Lung (tissue), 12 donors: Measurements from ENCODE around the gene PDE2A. TPM values are rescaled to one million over a fixed set of nuclear protein-coding genes. Genes with fewer than 3 reads are reported as not detected.

ENCODE experiments used
- ATAC-seq: fragments of 200-7000 bp; cut with Tn5 transposase; one replicate; pipeline ENCODE4 v1.9.1; 2020; ENCODE audit warnings: moderate number of reproducible peaks; ENCODE audit not compliant: insufficient read depth, low FRiP score
- DNase-seq, 3 donors: peaks; one replicate each; pipeline ENCODE4 v3.0.0-alpha.2; 2013 to 2017
- H3K27ac ChIP-seq, 2 donors: one replicate each; pipeline ENCODE4 v1.5.1; 2013; ENCODE audit warnings: mild to moderate bottlenecking in 2 of 2, moderate library complexity in 2 of 2, control low read depth in 1 of 2, inconsistent platforms in 1 of 2, low read depth in 1 of 2, low read length in 1 of 2
- H3K27me3 ChIP-seq, 3 donors: one replicate each; pipeline ENCODE4 v1.5.1; 2013; ENCODE audit warnings: low read length in 2 of 3; ENCODE audit not compliant: control insufficient read depth in 3 of 3, insufficient read depth in 3 of 3
- H3K36me3 ChIP-seq, 4 donors: one replicate each; pipeline ENCODE4 v1.5.1; 2013; ENCODE audit warnings: low read length in 4 of 4, mild to moderate bottlenecking in 1 of 4, moderate library complexity in 1 of 4; ENCODE audit not compliant: control insufficient read depth in 4 of 4, insufficient read depth in 4 of 4
- H3K4me1 ChIP-seq, 5 donors: one replicate each; pipeline ENCODE4 v1.5.1; 2013; ENCODE audit warnings: low read length in 5 of 5, mild to moderate bottlenecking in 2 of 5, moderate library complexity in 1 of 5; ENCODE audit not compliant: control insufficient read depth in 5 of 5, insufficient read depth in 5 of 5
- H3K4me3 ChIP-seq: one replicate; pipeline ENCODE4 v1.5.1; 2013; ENCODE audit warnings: mild to moderate bottlenecking, control low read depth, moderate library complexity
- H3K9ac ChIP-seq, 2 donors: one replicate each; pipeline ENCODE4 v1.5.1; 2013; ENCODE audit warnings: low read length in 2 of 2, control low read depth in 1 of 2; ENCODE audit not compliant: insufficient read depth in 1 of 2
- H3K9me3 ChIP-seq, 4 donors: one replicate each; pipeline ENCODE4 v1.5.1; 2013; ENCODE audit warnings: low read length in 3 of 4, mild to moderate bottlenecking in 1 of 4, moderate library complexity in 1 of 4; ENCODE audit not compliant: control insufficient read depth in 4 of 4, insufficient read depth in 3 of 4
- WGBS, 2 donors: extraction: QIAGEN DNeasy Blood & Tissue Kit; methylation state at CpG; one replicate each; pipeline ENCODE4 v1.1.7; 2013; 5-methylcytosine and 5-hydroxymethylcytosine counted together
- polyA plus RNA-seq, 2 donors: library from polyadenylated mRNA; stranded (reverse); fragments of 200-250 nt; gene quantifications; one replicate each; pipeline ENCODE4 v1.2.1, GENCODE V29; 2013
- total RNA-seq, 2 donors: library from RNA; depleted of rRNA in 1 of 2; stranded (reverse); fragments of >200 nt in 1 of 2; gene quantifications; one replicate each; pipeline ENCODE4 v1.2.1, GENCODE V29; 2014 to 2021
- TF ChIP-seq, protein P1 (sequence below): IDR thresholded peaks from 2 replicates; pipeline ENCODE4 v1.5.1; 2012; ENCODE audit warnings: mild to moderate bottlenecking; ENCODE audit errors: control extremely low read depth, extremely low read depth
- donor health status: control.
- donor health status: control.
- donor health status: Bipolar disorder and iron deficiency.
- donor health status: healthy.
- donor health status: DM: yes; HTN: yes; CAD: no.

The PDE2A gene
- total and polyA plus RNA-seq, 4 donors: 7.7 to 20.5 (median 12.7) TPM

DNA sequence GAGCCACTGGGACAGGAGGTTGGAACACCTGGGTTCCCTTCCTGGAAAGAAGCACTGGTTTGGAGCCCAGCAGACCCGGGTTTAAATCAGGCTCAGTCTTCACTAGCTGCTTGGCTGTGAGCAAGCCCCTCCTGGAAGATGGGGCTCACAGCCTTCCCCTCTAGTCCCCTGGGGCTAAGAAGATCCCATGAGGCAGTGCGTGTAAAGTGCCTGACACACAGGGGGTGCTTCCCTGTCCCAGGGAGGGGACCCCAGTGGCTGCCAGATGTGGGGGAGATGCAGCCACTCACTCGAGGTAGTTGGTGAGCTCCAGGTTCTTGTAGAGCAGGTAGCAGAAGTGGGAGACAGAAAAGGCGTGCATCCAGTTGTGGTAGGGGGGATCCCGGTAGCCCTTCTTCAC lies 93.2 kb downstream of the PDE2A start:
- ATAC-seq (no peak), DNase-seq (peak in 1 of 3 donors; percentile 9)
- H3K9me3 ChIP-seq: peaks cover 0 to 2% (median 0%) of the 10 kb centered on the region in 4 donors
- 75 to 84% methylated on average over 5 of the region's 5 CpGs for WGBS, 2 donors
- H3K27ac ChIP-seq: no peak overlapping the region
- TF ChIP-seq, protein P1, sequence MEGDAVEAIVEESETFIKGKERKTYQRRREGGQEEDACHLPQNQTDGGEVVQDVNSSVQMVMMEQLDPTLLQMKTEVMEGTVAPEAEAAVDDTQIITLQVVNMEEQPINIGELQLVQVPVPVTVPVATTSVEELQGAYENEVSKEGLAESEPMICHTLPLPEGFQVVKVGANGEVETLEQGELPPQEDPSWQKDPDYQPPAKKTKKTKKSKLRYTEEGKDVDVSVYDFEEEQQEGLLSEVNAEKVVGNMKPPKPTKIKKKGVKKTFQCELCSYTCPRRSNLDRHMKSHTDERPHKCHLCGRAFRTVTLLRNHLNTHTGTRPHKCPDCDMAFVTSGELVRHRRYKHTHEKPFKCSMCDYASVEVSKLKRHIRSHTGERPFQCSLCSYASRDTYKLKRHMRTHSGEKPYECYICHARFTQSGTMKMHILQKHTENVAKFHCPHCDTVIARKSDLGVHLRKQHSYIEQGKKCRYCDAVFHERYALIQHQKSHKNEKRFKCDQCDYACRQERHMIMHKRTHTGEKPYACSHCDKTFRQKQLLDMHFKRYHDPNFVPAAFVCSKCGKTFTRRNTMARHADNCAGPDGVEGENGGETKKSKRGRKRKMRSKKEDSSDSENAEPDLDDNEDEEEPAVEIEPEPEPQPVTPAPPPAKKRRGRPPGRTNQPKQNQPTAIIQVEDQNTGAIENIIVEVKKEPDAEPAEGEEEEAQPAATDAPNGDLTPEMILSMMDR: no peak
- no peaks in the 10 kb centered on the region for H3K36me3 ChIP-seq
- H3K4me1 ChIP-seq: peaks cover 0 to 3% (median 0%) of the 10 kb centered on the region in 5 donors
- no peak overlapping the region for H3K4me3 ChIP-seq
- H3K9ac ChIP-seq: no peak overlapping the region
- H3K27me3 ChIP-seq: peaks cover 0 to 40% (median 25%) of the 10 kb centered on the region in 3 donors

GRCh38 chr11:72580642-72580950 lies 93.6 kb downstream of the PDE2A start:
- ATAC-seq: no peak
- Histone ChIP-seq H3K9me3 (peaks cover 0 to 2% (median 0%) of the 10 kb centered on the region in 4 donors), H3K4me3 (no peak overlapping the region), H3K4me1 (peaks cover 0 to 3% (median 0%) of the 10 kb centered on the region in 5 donors), H3K27me3 (peaks cover 0 to 40% (median 20%) of the 10 kb centered on the region in 3 donors), H3K9ac (no peak overlapping the region), H3K27ac (no peak overlapping the region), H3K36me3 (no peaks in the 10 kb centered on the region)
- TF ChIP-seq, protein P1: no peak
- 70 to 75% methylated on average over 3 of the region's 3 CpGs for WGBS, 2 donors
- DNase-seq: no peak

DNA sequence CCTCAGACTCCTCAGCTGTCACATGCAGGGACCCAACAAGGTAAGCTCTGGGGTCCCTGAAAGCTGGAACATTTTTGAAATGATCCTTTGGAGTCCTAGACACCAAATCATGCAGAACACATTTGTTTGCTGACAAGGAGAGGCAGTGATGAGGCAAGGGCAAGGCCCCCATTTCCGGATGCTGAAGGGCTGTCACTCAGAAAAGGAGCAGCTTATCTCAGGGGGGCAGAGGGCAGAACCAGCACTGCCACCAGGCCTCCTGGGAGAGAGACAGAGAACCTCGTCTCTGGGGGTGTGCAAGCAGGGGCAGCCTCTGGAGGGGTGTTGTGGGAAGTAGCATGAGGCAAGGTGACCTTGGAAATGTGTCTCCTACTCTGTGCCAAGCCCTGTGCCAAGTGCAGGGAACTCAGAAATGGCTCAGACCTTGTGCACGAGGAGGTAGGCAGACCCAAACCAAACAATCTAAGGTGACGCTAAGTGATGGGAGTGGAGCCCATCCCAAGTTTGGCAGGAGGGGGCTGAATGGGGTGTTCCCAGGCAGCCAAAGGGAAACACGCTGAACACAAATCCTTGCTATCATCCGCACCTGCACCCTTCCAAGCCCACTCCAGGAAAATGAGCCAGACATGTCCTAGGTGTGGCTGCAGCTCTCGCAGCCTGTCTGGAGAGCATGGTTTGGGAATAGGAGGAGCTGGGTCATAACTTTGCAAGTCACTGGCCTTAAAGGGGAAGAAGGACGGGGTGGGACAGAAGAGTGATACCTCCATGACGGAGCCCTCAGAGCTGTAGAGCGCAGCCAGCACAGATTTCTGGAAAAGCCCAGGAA lies 94.2 kb downstream of the PDE2A start:
- 70 to 77% methylated on average over 10 of the region's 10 CpGs for whole genome bisulfite sequencing, 2 donors
- peak in 1 of 3 donors; percentile 4 for DNase-seq
- no peak for ATAC-seq
- peaks cover 0 to 2% (median 0%) of the 10 kb centered on the region in 4 donors for H3K9me3 ChIP-seq
- H3K4me3 ChIP-seq: no peak overlapping the region
- H3K9ac ChIP-seq: no peak overlapping the region
- peaks cover 0 to 3% (median 0%) of the 10 kb centered on the region in 5 donors for H3K4me1 ChIP-seq
- no peaks in the 10 kb centered on the region for H3K36me3 ChIP-seq
- no peak overlapping the region for H3K27ac ChIP-seq
- peaks cover 0 to 37% (median 15%) of the 10 kb centered on the region in 3 donors for H3K27me3 ChIP-seq
- TF ChIP-seq, protein P1: no peak
